Measurements from ENCODE around the gene FAT1.

DNA sequence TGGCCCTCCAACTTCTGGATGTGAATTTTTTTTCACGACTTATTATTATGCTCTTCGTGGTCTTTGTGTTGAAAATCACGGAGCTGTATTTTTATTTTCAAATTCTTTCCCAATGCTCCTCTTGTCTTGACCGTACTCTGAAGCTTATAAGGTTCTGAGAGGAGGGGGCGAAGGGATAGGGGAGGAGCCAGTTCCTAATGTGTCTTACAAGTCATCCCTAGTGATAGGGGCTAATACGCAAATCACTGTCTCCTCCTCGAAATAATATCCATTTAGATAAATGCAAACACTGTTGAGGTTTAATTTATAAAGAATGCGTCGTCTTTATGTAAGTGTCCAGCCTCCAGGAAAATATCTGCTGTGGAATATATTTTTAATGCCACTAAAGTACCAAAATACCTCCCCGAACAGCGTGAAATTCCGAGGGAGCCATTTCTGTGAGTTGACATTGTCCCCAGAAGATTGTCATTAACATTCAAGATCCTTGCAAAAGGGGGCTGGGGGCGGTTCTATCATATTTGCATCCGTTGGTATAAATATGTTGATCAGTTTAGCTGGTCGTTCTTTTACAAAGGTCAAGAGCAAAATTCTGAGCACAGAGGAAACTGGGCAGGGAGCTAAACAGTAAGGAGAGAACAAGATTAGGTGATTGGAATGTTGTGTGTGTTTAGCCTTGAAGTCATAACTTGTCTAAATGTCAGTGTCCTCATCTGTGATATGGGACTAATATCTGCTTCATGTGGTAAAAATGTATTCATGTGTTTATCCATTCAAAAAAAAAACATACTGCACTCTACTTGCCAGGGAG is 3.7 kb upstream of the FAT1 start:
- TF ChIP-seq, protein P1, sequence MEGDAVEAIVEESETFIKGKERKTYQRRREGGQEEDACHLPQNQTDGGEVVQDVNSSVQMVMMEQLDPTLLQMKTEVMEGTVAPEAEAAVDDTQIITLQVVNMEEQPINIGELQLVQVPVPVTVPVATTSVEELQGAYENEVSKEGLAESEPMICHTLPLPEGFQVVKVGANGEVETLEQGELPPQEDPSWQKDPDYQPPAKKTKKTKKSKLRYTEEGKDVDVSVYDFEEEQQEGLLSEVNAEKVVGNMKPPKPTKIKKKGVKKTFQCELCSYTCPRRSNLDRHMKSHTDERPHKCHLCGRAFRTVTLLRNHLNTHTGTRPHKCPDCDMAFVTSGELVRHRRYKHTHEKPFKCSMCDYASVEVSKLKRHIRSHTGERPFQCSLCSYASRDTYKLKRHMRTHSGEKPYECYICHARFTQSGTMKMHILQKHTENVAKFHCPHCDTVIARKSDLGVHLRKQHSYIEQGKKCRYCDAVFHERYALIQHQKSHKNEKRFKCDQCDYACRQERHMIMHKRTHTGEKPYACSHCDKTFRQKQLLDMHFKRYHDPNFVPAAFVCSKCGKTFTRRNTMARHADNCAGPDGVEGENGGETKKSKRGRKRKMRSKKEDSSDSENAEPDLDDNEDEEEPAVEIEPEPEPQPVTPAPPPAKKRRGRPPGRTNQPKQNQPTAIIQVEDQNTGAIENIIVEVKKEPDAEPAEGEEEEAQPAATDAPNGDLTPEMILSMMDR (IDR thresholded peaks at IDR 0.05) = no peak
- no peak for TF ChIP-seq POLR2A (IDR thresholded peaks at IDR 0.05)

Measured in thyroid gland (tissue), 4 donors.